Osteoblast (primary cell): Measurements from ENCODE around the gene CLC. TPM values are rescaled to one million over a fixed set of nuclear protein-coding genes. Genes with fewer than 3 reads are reported as not detected.

Experiments used
- DNase-seq: peaks from one replicate; pipeline ENCODE4 v3.0.0; 2011; ENCODE audit warnings: low spot score, mixed read lengths; ENCODE audit not compliant: insufficient read length; ENCODE audit errors: missing footprints
- H2AFZ ChIP-seq: 2 replicates; pipeline ENCODE4 v1.6.0; 2011; ENCODE audit warnings: mild to moderate bottlenecking, low read length
- H3K27ac ChIP-seq: 2 replicates; pipeline ENCODE4 v1.5.1; 2011; ENCODE audit warnings: mild to moderate bottlenecking, low read depth, low read length, moderate library complexity
- H3K27me3 ChIP-seq: 2 replicates; pipeline ENCODE4 v1.6.0; 2012; ENCODE audit warnings: mild to moderate bottlenecking, control low read depth, inconsistent platforms, low read length, moderate library complexity; ENCODE audit not compliant: insufficient read depth
- H3K36me3 ChIP-seq: 2 replicates; pipeline ENCODE4 v1.5.1; 2011; ENCODE audit warnings: mild to moderate bottlenecking, low read length, control low read depth, moderate library complexity; ENCODE audit not compliant: insufficient read depth
- H3K4me1 ChIP-seq: 2 replicates; pipeline ENCODE4 v1.5.1; 2011; ENCODE audit warnings: mild to moderate bottlenecking, low read length, control low read depth, moderate library complexity; ENCODE audit not compliant: insufficient read depth
- H3K4me2 ChIP-seq: 2 replicates; pipeline ENCODE4 v1.6.0; 2011; ENCODE audit warnings: mild to moderate bottlenecking, low read length; ENCODE audit not compliant: insufficient read depth
- H3K4me3 ChIP-seq: fragments of 200-600 bp; sonication (generic); 3 replicates; pipeline ENCODE4 v1.5.1; 2012; ENCODE audit warnings: mild to moderate bottlenecking, low read length, inconsistent platforms; ENCODE audit not compliant: insufficient read depth
- H3K79me2 ChIP-seq: 2 replicates; pipeline ENCODE4 v1.6.0; 2012; ENCODE audit warnings: mild to moderate bottlenecking, low read length, control low read depth, inconsistent platforms; ENCODE audit not compliant: insufficient read depth
- H3K9me3 ChIP-seq: 2 replicates; pipeline ENCODE4 v1.5.1; 2011; ENCODE audit warnings: low read depth, low read length, control low read depth
- H4K20me1 ChIP-seq: 2 replicates; pipeline ENCODE4 v1.6.0; 2012; ENCODE audit warnings: mild to moderate bottlenecking, low read length, control low read depth; ENCODE audit not compliant: insufficient read depth
- total RNA-seq: library from RNA; depleted of rRNA; stranded (reverse); fragments of >200 nt; gene quantifications from 2 replicates; pipeline ENCODE4 v1.2.3, GENCODE V29; 2012
- TF ChIP-seq, protein P1 (sequence below): IDR thresholded peaks from 2 replicates; pipeline ENCODE4 v1.5.1; 2011; ENCODE audit warnings: mild to moderate bottlenecking, low read depth, low read length, moderate library complexity; ENCODE audit errors: extremely low read depth

Gene CLC
- total RNA-seq, 1 donor = not detected

DNA sequence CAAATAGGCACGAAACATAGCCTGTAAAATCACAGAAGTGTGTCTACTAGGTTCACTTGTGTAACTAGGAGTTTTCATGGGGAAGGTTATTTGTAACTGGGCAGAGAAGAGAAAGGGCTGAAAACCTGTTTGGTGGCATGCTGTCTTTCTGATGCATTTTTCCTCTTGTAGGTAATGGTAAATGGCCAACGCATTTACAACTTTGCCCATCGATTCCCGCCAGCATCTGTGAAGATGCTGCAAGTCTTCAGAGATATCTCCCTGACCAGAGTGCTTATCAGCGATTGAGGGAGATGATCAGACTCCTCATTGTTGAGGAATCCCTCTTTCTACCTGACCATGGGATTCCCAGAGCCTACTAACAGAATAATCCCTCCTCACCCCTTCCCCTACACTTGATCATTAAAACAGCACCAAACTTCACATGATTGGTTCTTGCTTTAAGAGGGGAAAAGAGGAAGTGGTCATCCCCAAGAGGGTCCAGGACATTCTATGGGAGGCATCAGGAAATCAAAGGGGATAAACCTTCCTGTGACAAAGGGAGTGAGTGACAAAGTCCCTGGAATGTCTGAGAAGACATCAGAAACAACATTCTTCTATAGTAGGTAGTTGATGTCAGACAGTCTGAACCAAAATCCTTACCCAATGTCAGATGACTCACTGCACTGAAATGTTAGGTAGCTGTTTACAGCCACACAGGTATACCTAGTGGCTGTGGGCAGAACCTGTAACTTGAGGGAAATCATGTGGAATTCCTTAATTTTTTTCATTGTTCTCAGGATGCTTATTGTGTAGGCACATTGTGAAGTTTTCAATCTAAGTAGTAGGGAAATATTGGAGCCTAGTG, 28.6 kb downstream of the CLC start:
- Histone ChIP-seq H3K4me3 (no peak overlapping the region), H3K36me3 (no peaks in the 10 kb centered on the region), H3K79me2 (no peaks in the 10 kb centered on the region), H3K27ac (no peak overlapping the region), H3K4me1 (no peaks in the 10 kb centered on the region), H3K27me3 (no peaks in the 10 kb centered on the region), H3K9me3 (no peaks in the 10 kb centered on the region), H3K4me2 (no peak overlapping the region), H2AFZ (no peak overlapping the region), H4K20me1 (no peaks in the 10 kb centered on the region)
- no peak for DNase-seq
- TF ChIP-seq, protein P1, sequence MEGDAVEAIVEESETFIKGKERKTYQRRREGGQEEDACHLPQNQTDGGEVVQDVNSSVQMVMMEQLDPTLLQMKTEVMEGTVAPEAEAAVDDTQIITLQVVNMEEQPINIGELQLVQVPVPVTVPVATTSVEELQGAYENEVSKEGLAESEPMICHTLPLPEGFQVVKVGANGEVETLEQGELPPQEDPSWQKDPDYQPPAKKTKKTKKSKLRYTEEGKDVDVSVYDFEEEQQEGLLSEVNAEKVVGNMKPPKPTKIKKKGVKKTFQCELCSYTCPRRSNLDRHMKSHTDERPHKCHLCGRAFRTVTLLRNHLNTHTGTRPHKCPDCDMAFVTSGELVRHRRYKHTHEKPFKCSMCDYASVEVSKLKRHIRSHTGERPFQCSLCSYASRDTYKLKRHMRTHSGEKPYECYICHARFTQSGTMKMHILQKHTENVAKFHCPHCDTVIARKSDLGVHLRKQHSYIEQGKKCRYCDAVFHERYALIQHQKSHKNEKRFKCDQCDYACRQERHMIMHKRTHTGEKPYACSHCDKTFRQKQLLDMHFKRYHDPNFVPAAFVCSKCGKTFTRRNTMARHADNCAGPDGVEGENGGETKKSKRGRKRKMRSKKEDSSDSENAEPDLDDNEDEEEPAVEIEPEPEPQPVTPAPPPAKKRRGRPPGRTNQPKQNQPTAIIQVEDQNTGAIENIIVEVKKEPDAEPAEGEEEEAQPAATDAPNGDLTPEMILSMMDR = no peak

DNA sequence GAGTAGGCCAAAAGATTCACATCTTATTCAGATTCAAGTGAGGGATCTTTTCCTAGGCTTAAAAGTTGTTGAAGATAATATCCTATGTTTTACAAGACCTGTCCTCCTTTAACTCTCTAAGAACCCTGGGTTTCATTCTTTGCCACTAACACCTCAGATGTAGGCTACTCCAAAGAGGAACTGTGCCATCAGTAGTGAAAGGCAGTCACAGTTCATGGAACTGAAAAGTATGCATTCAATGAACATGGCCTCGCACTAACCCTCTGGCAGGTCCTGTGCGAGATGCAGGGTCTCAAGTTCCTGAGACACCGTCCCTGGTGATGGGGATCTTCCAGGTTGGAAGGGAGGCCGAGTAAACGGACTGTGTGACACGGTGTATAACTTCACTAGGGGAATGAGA, 29.2 kb downstream of the CLC start:
- TF ChIP-seq, protein P1 = no peak
- Histone ChIP-seq H3K27ac (no peak overlapping the region), H3K27me3 (no peaks in the 10 kb centered on the region), H4K20me1 (no peaks in the 10 kb centered on the region), H3K36me3 (no peaks in the 10 kb centered on the region), H3K9me3 (no peaks in the 10 kb centered on the region), H2AFZ (no peak overlapping the region), H3K79me2 (no peaks in the 10 kb centered on the region), H3K4me1 (no peaks in the 10 kb centered on the region), H3K4me2 (no peak overlapping the region), H3K4me3 (no peak overlapping the region)
- DNase-seq = no peak

DNA sequence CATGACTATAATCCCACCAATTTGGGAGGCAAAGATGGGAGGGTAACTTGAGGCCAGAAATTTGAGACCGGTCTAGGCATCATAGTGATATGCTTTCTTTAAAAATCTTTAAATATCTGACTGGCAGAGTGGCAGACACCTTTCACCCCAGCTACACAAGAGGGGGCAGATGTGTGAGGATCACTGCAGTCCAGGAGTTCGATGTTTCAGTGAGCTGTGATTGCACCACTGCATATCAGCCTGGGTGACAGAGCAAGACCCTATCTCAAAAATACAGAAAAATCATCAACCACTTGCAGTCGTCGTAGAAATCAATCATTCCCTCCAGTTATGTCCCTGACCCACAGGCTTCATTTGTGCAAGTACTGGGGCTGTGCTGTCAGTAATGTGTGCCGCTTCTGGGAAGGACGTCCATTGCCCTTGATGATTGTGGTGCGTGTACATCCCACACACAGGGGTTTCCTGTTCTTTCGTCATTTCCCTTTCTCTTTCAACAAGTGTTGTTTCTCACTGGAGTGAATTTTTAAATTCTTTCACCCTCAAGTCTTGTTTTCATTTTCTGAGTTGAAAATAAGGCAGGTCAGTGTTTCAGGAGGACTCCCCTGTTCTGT, 32.1 kb downstream of the CLC start:
- TF ChIP-seq, protein P1 = no peak
- Histone ChIP-seq H3K4me1 (no peaks in the 10 kb centered on the region), H3K9me3 (no peaks in the 10 kb centered on the region), H3K4me2 (no peak overlapping the region), H3K4me3 (no peak overlapping the region), H3K27me3 (peaks cover 2% of the 10 kb centered on the region), H4K20me1 (no peaks in the 10 kb centered on the region), H3K27ac (no peak overlapping the region), H2AFZ (no peak overlapping the region), H3K36me3 (no peaks in the 10 kb centered on the region), H3K79me2 (no peaks in the 10 kb centered on the region)
- no peak for DNase-seq
